Activated effector memory CD4-positive, alpha-beta T cell treated with anti-CD3 and anti-CD28 coated beads, Interleukin-2, amount 50 U/mL, for 16 hours (primary cell): ENCODE measurements around the gene VDAC2.

Experiments
- DNase-seq: peaks from one replicate; pipeline ENCODE4 v3.0.0-alpha.2; 2020

VDAC2 gene

DNA sequence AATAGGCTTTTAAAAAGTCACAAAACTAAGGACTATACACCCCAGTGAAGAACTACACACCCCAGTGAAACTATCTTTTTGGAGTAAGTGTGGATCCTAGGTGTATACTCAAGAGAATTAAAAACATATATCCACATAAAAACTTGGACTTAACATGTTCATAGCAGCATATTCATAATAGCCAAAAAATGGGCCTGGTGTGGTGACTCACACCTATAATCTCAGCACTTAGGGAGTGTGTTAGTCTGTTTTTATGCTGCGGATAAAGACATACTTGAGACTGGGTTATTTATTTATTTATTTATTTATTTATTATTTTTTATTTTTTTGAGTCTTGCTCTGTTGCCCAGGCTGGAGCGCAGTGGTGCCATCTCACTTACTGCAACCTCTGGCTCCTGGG lies 44.1 kb downstream of the VDAC2 start:
- DNase-seq, result no peak

DNA sequence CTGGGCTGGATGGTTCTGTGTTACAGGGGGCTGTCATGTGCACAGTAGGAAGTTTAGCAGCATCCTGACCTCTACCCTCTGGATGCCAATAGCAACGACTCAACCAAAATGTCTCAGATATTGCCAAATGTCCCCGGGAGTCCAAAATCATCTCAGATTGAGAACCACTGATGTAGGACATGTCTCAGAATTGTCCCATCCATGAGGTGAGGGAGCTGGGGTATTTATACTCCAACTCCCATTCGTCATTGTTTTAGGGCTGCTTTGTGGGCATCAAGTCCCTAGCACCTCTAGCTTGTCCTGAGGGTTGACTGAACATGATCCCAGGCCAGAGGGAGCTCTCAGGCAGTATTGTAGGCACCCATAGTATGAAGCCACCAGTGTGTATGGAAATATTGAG lies 50.4 kb downstream of the VDAC2 start:
- no peak for DNase-seq

GRCh38 chr10:75261813-75262705 lies 51.5 kb downstream of the VDAC2 start:
- DNase-seq, result no peak

DNA sequence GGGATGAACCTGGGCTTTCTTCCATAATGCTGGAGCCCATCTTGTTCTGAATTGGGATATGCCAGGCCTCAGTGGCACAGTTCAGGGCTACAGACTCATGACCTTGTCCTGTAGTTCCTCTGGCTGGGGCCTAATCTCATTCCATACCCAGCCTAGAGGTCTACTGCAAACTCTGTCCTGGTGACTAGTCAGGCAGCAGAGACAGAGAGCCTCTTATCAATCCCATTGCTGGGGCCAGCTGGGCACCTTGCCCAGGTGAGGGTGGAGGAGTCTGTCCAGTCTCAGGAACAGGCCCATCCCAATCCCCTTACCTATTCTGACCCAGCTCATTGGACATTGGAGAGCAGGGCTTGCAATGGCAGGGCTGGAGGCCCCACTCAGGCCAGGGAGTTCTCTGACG lies 53.2 kb downstream of the VDAC2 start:
- DNase-seq, result no peak

DNA sequence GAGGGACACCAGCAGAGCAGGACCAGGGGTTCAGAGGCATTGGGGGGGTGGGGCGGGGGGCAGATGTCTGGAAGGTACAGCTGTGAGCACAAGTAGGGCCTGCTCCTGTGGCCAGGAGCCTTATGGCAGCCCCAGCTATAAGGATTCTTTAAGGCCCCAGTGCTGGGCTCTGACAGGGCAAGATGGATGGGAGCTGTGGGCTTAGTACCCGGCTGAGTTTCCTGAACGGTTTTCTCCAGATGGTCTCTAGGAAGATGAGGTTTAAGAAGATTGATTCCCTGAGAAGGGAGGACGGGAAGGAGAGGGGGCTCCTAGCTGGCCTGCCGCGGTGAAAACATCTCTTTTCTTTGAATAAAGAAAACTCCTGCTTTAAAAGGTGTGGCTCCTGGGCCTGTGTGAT lies 55.3 kb downstream of the VDAC2 start:
- DNase-seq, result no peak

GRCh38 chr10:75266945-75267344 lies 56.3 kb downstream of the VDAC2 start:
- no peak for DNase-seq

DNA sequence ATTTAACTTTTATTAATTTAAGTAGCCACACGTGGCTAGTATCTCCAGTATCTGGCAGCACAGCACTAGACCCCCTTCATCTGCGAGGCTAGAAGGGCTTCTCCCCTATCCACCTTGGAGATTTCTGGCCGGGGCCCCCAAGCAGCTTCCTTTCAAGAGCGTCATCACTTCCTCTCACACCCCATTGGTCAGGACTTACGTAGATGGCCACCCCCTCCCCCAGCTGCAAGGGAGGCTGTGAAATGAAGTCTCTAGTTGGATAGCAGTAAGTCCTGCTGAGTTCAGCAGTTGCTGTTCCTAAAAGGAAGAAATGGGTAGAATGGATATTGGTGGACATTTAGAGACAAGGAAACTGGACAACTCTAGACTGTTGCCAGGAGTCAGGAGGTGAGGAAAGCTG lies 59.0 kb downstream of the VDAC2 start:
- no peak for DNase-seq

GRCh38 chr10:75272094-75272493 lies 61.5 kb downstream of the VDAC2 start:
- DNase-seq, result no peak

DNA sequence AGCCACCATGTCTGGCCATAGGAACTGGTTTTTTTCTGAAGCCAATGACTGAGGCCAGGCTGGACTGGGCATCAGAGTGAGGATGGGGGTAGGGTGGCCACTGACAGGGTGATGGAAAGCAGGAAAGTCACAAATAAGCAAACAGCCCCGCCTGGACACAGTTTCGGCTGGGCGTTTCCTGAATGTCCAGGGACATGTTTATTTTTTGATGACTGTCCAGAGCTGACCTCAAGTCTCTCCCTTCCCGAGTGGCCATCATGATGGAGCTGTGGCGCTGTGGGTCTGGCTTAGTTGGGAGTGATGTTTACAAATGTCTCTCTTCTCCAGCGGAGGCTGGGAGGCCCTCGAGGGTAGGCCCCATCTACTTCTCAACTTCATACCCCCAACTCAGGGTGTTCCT lies 62.3 kb downstream of the VDAC2 start:
- DNase-seq, result peak; percentile 33

DNA sequence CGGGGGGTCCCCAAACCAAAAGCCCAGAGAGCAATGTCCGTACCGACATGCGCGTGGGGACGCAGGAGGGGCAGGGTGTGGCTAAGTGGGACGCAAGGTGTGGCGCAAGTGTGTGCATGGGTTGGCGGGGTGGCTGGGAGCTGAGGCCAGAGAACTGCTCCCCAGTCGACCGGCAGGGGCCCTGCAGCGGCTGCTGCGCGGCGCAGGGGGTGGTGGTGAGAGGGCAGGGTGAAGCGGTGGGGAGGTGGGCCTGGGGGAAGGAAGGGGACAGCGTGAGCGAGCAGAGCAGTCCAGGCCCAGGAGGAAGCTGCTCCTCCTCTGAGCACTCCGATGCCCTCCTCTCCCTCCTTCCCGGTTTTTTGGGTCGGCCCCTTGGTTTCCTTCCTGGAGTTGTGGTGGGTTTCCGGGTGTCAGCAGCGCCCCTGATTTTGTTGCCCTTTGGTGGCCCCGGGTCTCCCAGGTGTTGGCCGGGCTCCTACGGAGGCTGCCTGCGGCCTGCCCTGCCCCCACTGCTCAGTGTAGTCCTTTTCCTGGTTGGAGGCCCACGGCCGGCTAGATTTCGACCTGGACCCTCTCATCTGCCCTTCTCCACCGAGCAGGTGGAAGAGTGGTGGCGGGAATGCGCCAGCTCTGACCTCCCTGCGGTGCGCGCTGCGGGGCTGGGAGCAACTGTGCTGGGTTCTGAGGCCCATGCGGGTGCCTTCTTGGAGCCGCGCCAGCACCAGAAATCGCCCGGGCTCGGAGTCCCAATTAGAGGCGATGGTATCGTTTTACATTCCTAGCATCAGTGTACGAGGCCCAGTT lies 65.7 kb downstream of the VDAC2 start:
- DNase-seq, result peak; percentile 42

DNA sequence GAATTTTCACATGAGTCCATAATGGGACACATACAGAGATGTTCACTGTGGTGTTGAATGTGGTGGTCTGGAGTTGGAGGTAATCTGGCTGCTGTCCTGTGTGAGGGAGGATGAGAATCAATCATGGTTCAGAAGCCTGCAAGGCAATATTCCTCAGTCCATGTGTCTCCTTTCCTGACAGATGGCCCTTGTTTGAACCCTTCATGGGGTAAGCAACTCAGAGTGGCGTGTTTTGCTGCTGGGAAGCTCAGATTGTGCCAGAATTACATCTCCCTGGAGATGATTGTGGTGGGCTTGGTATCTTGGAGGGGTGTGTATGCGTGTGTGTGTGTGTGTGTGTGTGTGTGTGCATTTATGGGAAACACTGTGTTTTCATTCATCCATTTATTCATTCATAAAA lies 69.6 kb downstream of the VDAC2 start:
- no peak for DNase-seq
